HG02610 (cell line): ENCODE measurements around the gene NAA25.

Experiments used
- ATAC-seq: cut with Tn5 transposase; IDR thresholded peaks from one replicate; pipeline ENCODE4 v1.9.1; 2021; ENCODE audit warnings: mild to moderate bottlenecking, moderate library complexity; ENCODE audit not compliant: unreplicated experiment

Gene NAA25

DNA sequence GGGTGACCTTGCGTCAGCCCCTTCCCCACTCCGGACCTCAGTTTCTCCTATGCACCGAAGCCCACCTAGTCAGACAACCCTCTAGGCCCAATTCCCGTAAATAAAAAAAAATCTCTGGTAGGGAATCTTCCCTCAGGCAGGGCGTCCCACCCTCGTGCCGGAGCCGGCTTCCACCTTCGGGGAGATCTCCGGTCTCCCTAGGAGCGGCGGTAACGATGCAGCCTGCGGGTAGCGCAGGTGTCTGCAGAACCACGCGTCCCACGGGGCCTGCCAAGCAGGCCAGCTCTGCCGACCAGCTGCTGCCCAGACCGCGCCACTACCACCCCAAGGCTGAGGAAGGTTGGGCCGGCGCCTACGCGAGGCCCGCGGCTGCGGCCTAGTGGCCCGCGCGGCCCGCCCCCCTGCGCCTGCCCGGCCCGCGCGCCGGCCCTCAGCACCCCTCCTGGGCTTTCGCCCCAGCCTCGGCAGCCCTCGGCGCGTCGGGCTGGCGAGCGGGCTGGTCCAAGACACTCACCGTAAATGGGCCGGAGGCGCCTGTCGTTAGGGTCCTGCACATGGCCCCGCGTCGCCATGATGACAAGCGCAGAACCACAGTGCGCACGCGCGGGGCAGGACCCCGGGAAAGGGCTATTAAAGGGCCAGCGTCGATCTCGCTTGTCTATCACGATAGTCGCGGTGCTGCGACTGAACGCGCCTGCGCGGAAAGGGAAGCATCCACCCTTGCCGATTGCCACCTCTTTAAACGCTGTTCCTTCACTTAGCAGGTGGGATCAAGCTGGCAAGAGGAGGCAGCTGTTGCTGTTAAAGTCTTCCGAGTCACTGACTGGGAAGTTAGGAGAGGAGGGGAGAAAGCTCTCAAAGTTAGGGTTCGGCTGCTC, at the start of gene NAA25:
Gene NAA25, minus strand, starts transcription at position 582 of the 878 bp plus-strand sequence. Its CDS starts 10 bp downstream, at position 572.
- peak; percentile 67 for ATAC-seq

DNA sequence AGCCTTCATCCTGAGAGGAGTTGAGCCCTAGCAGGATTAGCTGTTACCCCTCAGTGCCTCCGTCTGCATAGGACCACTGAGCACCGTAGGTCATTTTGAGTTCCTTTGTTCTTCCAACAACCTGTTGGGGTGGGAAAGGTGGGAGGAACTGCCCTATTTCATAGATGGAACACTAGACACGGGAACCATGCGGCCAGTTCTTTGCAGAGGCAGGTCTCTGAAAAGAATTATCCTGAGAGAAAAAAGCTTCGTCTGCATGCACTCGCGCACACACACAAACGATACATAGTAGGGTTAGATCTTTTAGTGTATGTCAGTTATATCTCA, 45.3 kb upstream of the NAA25 start:
- no peak for ATAC-seq

DNA sequence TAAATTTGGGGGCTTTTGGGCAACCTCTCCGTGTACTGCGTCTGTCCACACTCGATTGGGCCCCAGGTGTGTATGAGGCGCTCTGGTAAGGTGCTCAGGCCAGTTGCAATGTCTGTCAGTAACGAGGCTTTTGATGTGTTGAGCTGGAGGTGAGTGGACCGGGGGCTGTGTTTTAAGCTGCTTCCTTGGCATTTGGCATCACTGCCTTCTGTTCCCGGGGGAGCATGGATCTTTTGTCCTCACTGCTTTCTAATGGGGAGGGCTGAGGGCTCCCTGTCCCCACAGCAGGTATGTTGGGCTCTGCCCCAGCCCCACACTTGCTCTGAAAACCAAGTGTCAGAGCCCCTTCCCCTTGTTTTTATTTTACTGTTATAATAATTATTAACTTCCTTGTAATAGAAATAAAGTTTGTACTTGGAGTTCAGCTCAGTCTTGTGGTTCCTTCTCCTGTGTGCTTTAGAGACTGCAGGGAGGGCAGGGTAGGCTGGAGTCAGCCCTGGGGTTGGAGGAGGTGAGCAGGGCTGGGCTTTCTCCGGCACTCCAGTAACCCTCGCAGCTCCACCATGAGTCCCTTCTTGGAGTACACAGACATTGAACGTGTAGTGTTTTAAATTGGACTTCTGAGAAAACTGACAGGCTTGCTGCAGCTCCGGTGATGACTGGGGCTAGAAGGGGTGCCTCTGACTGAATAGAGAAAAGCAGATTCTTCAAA, 44.8 kb upstream of the NAA25 start:
- ATAC-seq: no peak

GRCh38 chr12:112151766-112152541, 43.4 kb upstream of the NAA25 start:
- no peak for ATAC-seq

DNA sequence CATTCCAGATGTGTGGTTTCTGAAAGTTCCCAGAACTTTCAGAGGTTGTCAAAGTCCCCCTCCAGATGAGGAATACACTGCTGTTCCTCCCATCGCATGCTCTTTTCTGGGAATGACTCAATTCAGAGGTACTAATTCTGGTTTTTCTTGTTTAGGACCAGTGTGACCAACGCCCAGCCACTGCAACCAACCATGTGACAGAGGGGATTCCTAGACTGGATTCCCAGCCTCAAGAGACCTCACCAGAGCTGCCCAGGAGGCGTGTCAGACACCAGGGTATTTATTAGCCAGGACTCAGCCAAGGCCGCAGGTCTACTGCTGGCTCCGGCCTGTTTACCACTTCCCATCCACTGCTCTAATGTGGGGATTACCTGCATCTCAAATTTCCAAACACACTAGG, 41.0 kb upstream of the NAA25 start:
- ATAC-seq: peak; percentile 59

DNA sequence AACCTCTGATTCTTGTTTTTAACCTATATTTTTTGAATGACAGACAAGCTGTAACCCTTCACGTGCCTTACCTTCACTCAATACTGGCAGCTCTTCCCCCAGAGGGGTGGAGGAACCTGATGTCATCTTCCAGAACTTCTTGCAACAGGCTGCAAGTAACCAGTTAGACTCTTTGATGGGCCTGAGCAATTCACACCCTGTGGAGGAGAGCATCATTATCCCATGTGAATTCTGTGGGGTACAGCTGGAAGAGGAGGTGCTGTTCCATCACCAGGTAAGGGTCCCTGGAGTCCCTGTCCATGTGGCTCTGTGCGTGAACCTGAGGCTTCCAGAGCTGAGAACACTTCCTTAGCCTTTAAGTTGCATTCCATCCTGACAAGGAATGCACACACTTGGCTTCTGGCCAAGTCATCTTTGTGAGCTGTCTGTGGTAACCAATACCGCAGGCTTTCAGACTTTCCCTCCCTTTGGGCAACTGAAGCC, 39.5 kb upstream of the NAA25 start:
- ATAC-seq: no peak

DNA sequence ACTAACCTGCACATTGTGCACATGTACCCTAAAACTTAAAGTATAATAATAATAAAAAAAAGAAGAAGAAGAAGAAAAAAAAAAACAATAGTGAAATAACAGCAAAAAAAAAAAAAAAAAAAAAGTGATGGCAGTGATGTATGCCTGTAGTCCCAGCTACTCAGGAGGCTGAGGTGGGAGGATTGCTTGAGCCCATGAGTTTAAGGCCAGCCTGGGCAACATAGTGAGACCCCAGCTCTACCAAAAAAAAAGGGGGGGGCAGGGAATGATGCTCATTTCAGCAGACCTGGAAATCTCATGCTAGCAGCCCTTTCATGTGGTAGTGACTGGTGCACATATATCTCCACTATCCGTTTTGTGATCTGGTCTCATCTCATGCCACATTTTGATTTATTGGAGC, 37.5 kb upstream of the NAA25 start:
- no peak for ATAC-seq

GRCh38 chr12:112140728-112141127, 32.1 kb upstream of the NAA25 start:
- ATAC-seq: no peak

DNA sequence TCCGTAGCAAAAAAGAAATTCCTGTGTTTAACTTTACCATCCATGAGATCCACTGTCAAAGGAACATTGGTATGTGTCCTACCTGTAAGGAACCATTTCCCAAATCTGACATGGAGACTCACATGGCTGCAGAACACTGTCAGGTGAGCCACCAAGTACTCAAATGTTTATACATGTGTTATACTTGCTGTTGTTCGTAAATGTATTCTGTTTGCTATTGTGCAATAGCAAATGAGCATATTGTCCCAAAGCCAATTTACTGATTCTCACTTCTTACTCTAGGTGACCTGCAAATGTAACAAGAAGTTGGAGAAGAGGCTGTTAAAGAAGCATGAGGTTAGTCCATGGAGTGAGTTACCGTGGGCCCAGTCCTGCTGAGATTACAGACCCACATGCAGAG, 26.1 kb upstream of the NAA25 start:
- no peak for ATAC-seq

- no peak for ATAC-seq
Observed at GRCh38 chr12:112133418-112133817, 24.8 kb upstream of the NAA25 start.

- ATAC-seq: no peak
Observed at GRCh38 chr12:112131686-112132085, 23.1 kb upstream of the NAA25 start.

- ATAC-seq: peak; percentile 53
Observed at GRCh38 chr12:112130441-112130998, 21.9 kb upstream of the NAA25 start.

- no peak for ATAC-seq
Observed at GRCh38 chr12:112126911-112127310, 18.3 kb upstream of the NAA25 start.

- ATAC-seq: no peak
Observed at GRCh38 chr12:112126000-112126438, 17.4 kb upstream of the NAA25 start.

- ATAC-seq: peak; percentile 97
Observed at GRCh38 chr12:112125250-112125999, 16.8 kb upstream of the NAA25 start, which contains the start of gene TRAFD1. Gene TRAFD1 (plus strand): TSS chr12:112125560. CDS start chr12:112130523, 4,963 bp downstream.

DNA sequence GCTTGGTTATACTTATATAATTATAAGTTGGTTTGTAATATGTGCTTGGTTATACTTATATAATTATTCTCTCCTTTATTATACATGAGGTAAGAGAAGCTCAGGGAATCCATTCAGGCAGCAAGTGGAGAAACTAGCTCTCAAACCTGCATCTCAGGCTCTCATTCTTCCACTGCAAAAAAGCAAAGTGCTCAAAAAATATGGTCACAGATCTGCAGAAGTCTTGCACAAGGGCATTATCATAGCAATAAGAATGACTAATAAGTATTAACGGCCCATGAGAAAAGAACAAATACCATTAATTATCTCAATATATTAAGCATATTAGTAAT, 16.3 kb upstream of the NAA25 start:
- no peak for ATAC-seq

DNA sequence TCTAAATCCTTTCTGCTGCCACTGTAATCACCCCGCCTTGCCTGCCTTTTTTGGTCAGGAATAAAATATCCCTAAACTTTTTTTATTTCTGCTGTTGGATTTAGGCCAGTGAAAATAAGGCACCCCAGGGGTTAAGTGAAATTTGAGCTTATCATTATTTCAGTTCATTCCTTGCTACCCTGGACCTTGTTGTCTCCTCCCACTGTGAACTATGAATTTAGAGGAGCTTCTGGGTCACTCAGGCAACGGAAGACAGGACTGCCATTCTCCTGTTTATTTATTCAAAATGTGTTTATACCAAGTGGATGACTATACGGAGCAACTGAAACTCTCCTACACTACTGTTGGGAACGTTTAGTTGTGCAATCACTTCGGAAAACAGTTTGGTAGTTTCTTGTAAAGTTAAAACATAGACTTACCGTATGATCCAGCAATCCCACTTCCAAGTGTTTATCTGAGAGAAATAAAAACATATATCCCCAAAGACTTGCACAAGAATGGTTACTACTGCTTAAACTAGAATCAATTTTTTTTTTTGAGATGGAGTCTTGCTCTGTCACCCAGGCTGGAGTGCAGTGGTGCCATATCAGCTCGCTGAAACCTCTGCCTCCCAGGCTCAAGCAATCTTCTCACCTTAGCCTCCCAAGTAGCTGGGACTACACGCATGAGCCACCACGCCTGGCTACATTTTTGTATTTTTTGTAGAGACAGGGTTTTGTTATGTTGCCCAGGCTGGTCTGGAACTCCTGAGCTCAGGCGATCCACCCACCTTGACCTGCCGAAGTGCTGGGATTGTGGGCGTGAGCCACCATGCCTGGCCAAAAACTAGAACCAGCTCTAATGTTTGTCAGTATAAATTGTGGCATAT, 14.5 kb upstream of the NAA25 start:
- no peak for ATAC-seq

DNA sequence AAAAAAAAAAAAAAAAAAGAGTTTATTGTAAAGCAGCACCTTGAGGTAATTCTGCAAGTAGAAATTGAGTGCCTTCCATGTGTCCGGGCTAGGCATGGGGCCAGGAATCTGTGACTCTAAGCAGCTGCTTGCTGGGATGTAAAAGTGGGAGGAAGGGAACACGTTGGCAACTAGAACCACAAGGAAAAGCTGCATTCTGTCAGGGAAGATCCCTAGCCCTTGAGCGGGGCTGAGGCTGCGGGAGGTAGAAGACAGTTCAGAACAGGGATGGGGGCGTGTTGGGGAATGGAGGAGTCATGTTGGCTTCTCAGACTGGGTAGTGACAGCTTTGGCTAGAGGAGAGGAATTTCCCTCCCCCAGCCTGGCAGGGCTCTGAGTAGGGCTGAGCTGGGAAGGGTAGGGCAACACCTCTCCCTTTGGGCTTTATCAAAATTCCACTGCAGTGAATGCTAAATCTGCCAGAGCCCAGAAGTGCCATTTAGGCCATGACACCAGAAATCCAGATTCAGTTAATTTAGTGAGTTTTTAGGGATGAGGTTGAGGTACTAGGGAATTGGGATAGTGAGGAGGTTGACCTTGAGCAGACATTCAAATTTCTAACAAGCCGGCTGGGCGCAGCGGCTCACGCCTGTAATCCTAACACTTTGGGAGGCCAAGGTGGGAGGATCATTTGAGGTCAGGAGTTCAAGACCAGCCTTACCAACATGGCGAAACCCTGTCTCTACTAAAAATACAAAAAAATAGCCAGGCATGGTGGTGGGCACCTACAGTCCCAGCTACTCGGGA, 13.4 kb upstream of the NAA25 start:
- no peak for ATAC-seq

- ATAC-seq: no peak
Observed at GRCh38 chr12:112117685-112118084, 9.1 kb upstream of the NAA25 start.
